Measurements from ENCODE around the gene MICAL3. TPM values are rescaled to one million over a fixed set of nuclear protein-coding genes. Genes with fewer than 3 reads are reported as not detected.
"Not testable (repeated sequence)": the region's sequence is repeated elsewhere in the genome, so short reads cannot be mapped to it uniquely, and the experiment has no call there.

Gene MICAL3
- total RNA-seq, 2 experiments from 2014 or later = 26.4 to 29.7 TPM

DNA sequence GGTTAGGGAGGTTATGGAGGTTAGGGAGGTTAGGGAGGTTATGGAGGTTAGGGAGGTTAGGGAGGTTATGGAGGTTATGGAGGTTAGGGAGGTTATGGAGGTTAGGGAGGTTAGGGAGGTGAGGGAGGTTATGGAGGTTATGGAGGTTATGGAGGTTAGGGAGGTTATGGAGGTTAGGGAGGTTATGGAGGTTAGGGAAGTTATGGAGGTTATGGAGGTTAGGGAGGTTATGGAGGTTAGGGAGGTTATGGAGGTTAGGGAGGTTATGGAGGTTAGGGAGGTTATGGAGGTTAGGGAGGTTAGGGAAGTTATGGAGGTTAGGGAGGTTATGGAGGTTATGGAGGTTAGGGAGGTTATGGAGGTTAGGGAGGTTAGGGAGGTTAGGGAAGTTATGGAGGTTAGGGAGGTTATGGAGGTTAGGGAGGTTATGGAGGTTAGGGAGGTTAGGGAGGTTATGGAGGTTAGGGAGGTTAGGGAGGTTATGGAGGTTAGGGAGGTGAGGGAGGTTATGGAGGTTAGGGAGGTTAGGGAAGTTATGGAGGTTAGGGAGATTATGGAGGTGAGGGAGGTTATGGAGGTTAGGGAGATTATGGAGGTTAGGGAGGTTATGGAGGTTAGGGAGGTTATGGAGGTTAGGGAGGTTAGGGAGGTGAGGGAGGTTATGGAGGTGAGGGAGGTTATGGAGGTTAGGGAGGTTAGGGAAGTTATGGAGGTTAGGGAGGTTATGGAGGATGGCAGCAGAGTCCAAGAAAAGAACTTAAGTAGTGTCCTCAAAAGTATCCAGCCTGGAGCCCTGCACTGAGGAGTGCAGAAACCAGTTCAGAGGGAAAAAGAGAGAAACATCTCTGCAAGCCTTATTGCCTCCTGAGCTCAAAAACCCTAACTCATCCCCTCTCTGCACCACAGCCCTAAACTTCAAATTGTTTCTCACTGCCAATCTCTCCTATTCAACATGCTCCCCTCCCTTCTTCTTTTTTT lies 147.2 kb downstream of the MICAL3 start:
- not testable (repeated sequence) for H3K36me3 Mint-ChIP-seq (ENCODE audit: low read depth); H3K9me3 Mint-ChIP-seq (ENCODE audit: insufficient read depth); DNase-seq; H3K4me3 Mint-ChIP-seq; H3K27me3 Mint-ChIP-seq (ENCODE audit: low read depth); ATAC-seq; H3K4me1 Mint-ChIP-seq (ENCODE audit: low read depth); H3K27ac Mint-ChIP-seq
- ChIA-PET POLR2A (interaction anchor here (0.7 kb wide), 1 partner anchor 81 kb away, joined by 3 read pairs; no protein-coding TSS in a partner anchor), CTCF (interaction anchor here (1.3 kb wide), 1 partner anchor 199 kb away, joined by 3 read pairs; no protein-coding TSS in a partner anchor)

DNA sequence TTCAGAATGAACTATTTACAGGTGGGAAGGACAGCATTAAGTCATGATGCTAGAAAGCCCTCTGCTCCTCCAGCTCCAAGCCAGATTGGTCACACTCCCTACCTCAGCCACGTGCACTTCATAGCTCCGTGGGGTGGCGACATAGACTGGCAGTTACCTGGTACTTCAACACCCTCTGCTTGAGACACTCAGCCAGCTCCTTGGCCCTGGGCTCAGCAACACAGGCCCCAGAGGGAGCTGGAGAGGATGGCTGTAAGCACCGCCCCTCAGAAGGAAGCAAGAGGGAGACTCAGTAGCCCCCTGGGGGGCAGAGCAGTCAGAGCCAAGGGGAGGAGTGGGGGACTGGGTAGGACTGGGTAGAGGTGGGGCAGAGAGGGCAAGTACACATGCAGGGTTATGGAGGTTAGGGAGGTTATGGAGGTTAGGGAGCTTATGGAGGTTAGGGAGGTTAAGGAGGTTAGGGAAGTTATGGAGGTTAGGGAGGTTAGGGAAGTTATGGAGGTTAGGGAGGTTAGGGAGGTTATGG lies 148.0 kb downstream of the MICAL3 start:
- Mint-ChIP-seq H3K4me3 (no peak overlapping the region), H3K27ac (no peak overlapping the region), H3K27me3 (ENCODE audit: low read depth) (no peaks in the 10 kb centered on the region), H3K4me1 (ENCODE audit: low read depth) (no peaks in the 10 kb centered on the region), H3K36me3 (ENCODE audit: low read depth) (no peaks in the 10 kb centered on the region), H3K9me3 (ENCODE audit: insufficient read depth) (no peaks in the 10 kb centered on the region)
- no peak for DNase-seq
- CTCF ChIA-PET = interaction anchor here (1.3 kb wide), 1 partner anchor 200 kb away, joined by 3 read pairs; no protein-coding TSS in a partner anchor
- POLR2A ChIA-PET = interaction anchor here (0.7 kb wide), 1 partner anchor 82 kb away, joined by 3 read pairs; no protein-coding TSS in a partner anchor
- ATAC-seq = no peak

DNA sequence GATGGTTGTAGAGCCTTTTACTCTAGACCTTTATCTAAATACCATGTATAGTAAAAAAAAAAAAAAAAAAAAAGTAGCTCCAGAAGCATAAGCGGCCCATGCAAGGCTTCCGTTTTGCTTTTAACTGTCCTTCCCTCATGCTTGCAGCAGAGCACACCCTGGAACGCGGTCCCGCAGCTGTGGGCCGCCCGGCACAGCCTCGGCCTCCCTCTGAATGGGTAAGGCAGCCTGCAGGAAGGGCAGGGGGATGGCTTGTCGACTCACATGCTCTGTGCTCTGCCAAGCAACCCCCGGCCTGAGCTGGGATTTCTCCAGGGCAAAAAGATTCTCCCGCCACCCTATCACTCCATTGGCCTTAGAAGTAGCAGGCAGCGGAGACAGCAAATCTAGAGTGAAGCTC lies 148.7 kb downstream of the MICAL3 start:
- H3K27ac Mint-ChIP-seq = no peak overlapping the region
- no peaks in the 10 kb centered on the region for H3K9me3 Mint-ChIP-seq (ENCODE audit: insufficient read depth)
- ChIA-PET POLR2A (no interaction called here), CTCF (interaction anchor here (1.3 kb wide), 1 partner anchor 201 kb away, joined by 3 read pairs; no protein-coding TSS in a partner anchor)
- no peaks in the 10 kb centered on the region for H3K36me3 Mint-ChIP-seq (ENCODE audit: low read depth)
- no peak overlapping the region for H3K4me3 Mint-ChIP-seq
- H3K27me3 Mint-ChIP-seq (ENCODE audit: low read depth) = no peaks in the 10 kb centered on the region
- no peak for ATAC-seq
- no peak for DNase-seq
- H3K4me1 Mint-ChIP-seq (ENCODE audit: low read depth) = no peaks in the 10 kb centered on the region

DNA sequence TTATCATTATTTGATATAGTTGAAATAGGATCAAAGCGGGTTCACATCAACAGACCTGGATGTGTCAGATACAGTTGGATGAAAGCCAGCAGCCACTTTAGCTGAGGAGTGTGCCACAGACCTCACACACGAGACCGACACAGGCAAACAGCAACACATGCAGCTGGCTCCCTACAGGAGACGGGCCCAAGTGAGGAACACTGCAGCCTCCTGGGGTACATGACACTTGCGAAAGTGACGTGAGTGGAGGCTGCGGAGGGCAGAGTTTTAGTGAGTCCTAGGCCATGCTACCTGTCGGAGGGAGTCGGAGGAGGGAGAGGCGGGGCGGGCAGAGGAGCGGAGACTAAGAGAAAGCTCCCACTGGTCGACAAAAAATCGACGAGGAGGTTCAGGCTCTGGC lies 149.2 kb downstream of the MICAL3 start:
- Mint-ChIP-seq H3K9me3 (ENCODE audit: insufficient read depth) (no peaks in the 10 kb centered on the region), H3K27ac (no peak overlapping the region), H3K4me3 (no peak overlapping the region), H3K27me3 (ENCODE audit: low read depth) (no peaks in the 10 kb centered on the region), H3K4me1 (ENCODE audit: low read depth) (no peaks in the 10 kb centered on the region), H3K36me3 (ENCODE audit: low read depth) (no peaks in the 10 kb centered on the region)
- ATAC-seq = no peak
- no peak for DNase-seq
- POLR2A ChIA-PET = interaction anchor here (0.5 kb wide), 1 partner anchor 23 kb away, joined by 3 read pairs; no protein-coding TSS in a partner anchor
- CTCF ChIA-PET = no interaction called here

DNA sequence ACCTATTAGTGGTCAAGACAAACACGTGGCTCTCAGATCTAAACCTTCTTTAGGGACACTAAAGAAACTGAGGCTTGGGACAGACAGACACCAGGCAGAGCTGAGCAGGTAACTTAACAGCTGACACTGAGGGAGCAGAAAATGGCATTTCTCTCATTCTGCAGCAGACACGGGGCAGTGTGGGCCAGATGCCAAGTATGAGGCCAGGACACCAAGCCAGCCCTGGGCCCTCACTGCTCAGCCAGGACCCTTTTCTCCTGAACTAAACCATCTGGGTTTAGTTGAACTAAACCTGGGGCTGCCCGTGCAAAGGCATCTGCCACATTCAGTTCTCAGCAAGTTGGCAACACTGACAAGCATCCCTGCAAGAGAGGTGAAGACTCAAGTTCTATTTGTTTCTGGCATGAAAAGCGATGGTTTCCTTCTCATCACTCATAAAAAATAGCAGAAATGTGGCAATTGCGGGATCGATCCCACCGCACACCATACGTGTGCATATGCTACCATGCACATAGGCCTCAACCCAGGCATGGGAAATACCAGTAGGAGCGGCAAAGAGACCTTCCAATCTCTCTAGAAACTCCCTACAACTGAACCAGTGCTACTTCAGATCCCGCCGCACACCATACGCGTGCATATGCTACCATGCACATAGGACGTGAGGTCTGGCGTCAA lies 150.0 kb downstream of the MICAL3 start:
- ChIA-PET CTCF (no interaction called here), POLR2A (interaction anchor here (0.5 kb wide), 1 partner anchor 22 kb away, joined by 3 read pairs; no protein-coding TSS in a partner anchor)
- H3K27me3 Mint-ChIP-seq (ENCODE audit: low read depth) = no peaks in the 10 kb centered on the region
- H3K36me3 Mint-ChIP-seq (ENCODE audit: low read depth) = no peaks in the 10 kb centered on the region
- ATAC-seq (no peak), DNase-seq (no peak)
- no peaks in the 10 kb centered on the region for H3K9me3 Mint-ChIP-seq (ENCODE audit: insufficient read depth)
- H3K4me1 Mint-ChIP-seq (ENCODE audit: low read depth) = no peaks in the 10 kb centered on the region
- no peak overlapping the region for H3K27ac Mint-ChIP-seq
- H3K4me3 Mint-ChIP-seq = no peak overlapping the region

DNA sequence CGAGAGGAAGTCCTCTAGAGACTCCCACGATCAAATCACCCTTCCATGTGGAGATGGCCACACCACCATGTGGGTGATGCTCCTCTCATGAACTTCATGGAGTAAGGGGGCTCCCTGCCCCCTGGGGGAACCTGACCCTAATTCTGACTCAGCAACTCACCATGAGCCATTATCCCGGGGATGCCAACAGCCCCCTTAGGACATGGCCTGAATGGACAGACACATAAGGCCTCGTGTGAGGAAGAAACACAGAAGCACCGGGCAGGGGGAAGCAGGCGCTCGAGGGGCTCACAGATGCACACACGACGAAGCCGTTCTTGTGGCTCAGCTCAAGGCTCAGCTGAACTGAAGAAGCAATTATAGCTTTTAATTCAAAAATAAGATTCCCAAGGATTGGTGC lies 150.6 kb downstream of the MICAL3 start:
- ChIA-PET CTCF (no interaction called here), POLR2A (no interaction called here)
- no peaks in the 10 kb centered on the region for H3K36me3 Mint-ChIP-seq (ENCODE audit: low read depth)
- no peak for ATAC-seq
- H3K4me3 Mint-ChIP-seq = no peak overlapping the region
- no peaks in the 10 kb centered on the region for H3K4me1 Mint-ChIP-seq (ENCODE audit: low read depth)
- H3K27me3 Mint-ChIP-seq (ENCODE audit: low read depth) = no peaks in the 10 kb centered on the region
- H3K27ac Mint-ChIP-seq = no peak overlapping the region
- DNase-seq = no peak
- no peaks in the 10 kb centered on the region for H3K9me3 Mint-ChIP-seq (ENCODE audit: insufficient read depth)

DNA sequence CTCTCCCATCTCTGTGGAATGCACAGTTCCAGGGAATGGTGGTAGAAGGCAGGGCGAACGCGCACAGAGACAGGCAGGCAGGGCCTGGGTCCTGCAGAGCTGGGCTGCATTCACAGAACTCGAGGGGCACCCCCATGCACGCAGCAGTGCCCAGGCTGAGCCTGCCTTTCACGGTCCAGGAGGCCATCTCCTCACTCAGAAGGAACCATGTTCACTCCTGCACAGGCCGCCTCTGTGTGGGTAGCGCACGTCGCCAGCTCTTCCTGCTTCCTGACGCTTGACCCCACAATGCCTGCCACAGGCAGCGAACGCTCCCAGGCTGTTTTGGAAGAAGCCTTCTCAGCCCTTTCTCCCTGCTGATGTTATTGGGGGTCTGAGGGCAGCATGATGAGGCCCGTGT lies 151.2 kb downstream of the MICAL3 start:
- no peak overlapping the region for H3K27ac Mint-ChIP-seq
- H3K9me3 Mint-ChIP-seq (ENCODE audit: insufficient read depth) = no peaks in the 10 kb centered on the region
- DNase-seq (no peak), ATAC-seq (no peak)
- no peaks in the 10 kb centered on the region for H3K36me3 Mint-ChIP-seq (ENCODE audit: low read depth)
- ChIA-PET CTCF (no interaction called here), POLR2A (no interaction called here)
- no peaks in the 10 kb centered on the region for H3K27me3 Mint-ChIP-seq (ENCODE audit: low read depth)
- H3K4me1 Mint-ChIP-seq (ENCODE audit: low read depth) = no peaks in the 10 kb centered on the region
- no peak overlapping the region for H3K4me3 Mint-ChIP-seq

DNA sequence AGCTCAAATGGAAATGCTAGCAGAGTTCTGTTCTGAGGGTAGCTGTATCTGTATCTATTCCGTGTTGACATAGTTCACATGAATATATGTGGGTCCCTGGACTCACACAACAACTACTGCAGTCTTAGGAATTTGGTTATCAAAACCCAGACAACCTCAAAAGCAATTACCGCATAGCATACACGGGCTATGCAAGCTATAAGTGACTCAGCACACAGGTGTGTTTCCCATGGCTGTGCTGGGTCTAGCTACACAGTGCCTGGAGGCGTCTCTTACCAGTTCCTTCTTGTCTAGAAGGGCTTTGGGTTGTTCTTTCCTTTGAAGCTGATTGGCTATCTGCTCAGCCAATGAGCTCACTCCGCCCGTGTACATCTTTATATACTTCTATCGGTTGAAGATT lies 151.9 kb downstream of the MICAL3 start:
- POLR2A ChIA-PET = no interaction called here
- H3K4me3 Mint-ChIP-seq = no peak overlapping the region
- no peaks in the 10 kb centered on the region for H3K9me3 Mint-ChIP-seq (ENCODE audit: insufficient read depth)
- CTCF ChIA-PET = no interaction called here
- ATAC-seq = no peak
- peaks cover 4% of the 10 kb centered on the region for H3K4me1 Mint-ChIP-seq (ENCODE audit: low read depth)
- H3K27me3 Mint-ChIP-seq (ENCODE audit: low read depth) = no peaks in the 10 kb centered on the region
- no peak overlapping the region for H3K27ac Mint-ChIP-seq
- no peak for DNase-seq
- no peaks in the 10 kb centered on the region for H3K36me3 Mint-ChIP-seq (ENCODE audit: low read depth)

DNA sequence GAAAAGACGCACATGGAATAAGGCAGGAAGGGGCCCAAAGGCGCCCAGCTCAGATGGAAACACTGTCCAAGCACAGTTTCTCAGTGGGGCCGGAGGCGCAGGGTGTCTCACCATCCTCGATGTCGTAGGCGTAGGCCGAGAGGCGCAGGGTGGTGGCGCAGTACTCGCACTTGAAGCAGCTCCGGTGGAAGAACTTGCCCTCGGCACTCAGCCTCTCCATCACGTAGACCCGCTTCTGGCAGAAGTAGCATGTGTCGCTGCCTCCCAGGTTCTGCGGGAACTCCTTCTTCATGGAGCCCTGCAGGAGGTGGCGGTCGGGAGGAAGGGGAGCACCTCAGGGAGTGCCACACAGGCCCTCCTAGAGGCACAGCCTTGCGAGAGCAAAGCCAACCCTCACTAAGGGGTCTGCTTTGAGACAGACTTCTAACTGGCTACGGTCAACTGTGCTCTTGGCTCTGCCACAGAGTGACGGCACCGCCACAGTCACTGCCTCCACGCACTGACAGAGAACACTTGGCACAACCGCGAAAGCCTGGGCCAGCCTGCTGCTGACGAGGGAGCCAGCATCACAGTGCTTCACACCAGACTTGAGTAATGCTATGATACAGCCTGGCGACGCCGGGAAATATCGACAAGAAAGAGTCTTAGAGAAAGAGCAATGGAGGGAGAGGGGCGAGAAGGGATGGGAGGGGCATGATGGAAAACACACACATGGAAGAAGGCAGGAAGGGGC lies 152.5 kb downstream of the MICAL3 start:
- H3K27ac Mint-ChIP-seq = no peak overlapping the region
- no peaks in the 10 kb centered on the region for H3K36me3 Mint-ChIP-seq (ENCODE audit: low read depth)
- no peaks in the 10 kb centered on the region for H3K9me3 Mint-ChIP-seq (ENCODE audit: insufficient read depth)
- no peaks in the 10 kb centered on the region for H3K27me3 Mint-ChIP-seq (ENCODE audit: low read depth)
- ChIA-PET CTCF (no interaction called here), POLR2A (no interaction called here)
- H3K4me1 Mint-ChIP-seq (ENCODE audit: low read depth) = peaks cover 6% of the 10 kb centered on the region
- DNase-seq (no peak), ATAC-seq (no peak)
- no peak overlapping the region for H3K4me3 Mint-ChIP-seq

DNA sequence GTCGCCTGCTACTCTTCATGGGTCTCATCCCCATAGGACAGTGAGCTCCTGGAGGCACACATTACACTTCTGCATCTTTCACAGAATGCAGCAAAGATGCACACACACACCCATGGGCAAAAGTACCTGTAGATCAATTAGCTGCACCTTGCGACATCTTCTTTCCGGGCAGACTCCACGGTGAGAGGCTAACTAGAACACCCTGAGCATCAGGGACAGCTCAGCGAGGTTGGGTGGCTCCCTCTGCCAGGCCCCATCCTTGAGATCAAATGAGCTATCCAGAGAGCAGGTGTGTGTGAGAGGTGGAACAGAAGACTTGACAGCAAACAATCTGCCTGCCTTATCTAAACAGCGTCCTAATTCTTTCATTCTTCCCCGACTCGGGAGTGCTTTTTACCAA lies 154.0 kb downstream of the MICAL3 start:
- POLR2A ChIA-PET = no interaction called here
- no peaks in the 10 kb centered on the region for H3K27me3 Mint-ChIP-seq (ENCODE audit: low read depth)
- DNase-seq (no peak), ATAC-seq (no peak)
- CTCF ChIA-PET = no interaction called here
- H3K27ac Mint-ChIP-seq = no peak overlapping the region
- no peaks in the 10 kb centered on the region for H3K36me3 Mint-ChIP-seq (ENCODE audit: low read depth)
- H3K9me3 Mint-ChIP-seq (ENCODE audit: insufficient read depth) = no peaks in the 10 kb centered on the region
- H3K4me1 Mint-ChIP-seq (ENCODE audit: low read depth) = peaks cover 6% of the 10 kb centered on the region
- H3K4me3 Mint-ChIP-seq = no peak overlapping the region

DNA sequence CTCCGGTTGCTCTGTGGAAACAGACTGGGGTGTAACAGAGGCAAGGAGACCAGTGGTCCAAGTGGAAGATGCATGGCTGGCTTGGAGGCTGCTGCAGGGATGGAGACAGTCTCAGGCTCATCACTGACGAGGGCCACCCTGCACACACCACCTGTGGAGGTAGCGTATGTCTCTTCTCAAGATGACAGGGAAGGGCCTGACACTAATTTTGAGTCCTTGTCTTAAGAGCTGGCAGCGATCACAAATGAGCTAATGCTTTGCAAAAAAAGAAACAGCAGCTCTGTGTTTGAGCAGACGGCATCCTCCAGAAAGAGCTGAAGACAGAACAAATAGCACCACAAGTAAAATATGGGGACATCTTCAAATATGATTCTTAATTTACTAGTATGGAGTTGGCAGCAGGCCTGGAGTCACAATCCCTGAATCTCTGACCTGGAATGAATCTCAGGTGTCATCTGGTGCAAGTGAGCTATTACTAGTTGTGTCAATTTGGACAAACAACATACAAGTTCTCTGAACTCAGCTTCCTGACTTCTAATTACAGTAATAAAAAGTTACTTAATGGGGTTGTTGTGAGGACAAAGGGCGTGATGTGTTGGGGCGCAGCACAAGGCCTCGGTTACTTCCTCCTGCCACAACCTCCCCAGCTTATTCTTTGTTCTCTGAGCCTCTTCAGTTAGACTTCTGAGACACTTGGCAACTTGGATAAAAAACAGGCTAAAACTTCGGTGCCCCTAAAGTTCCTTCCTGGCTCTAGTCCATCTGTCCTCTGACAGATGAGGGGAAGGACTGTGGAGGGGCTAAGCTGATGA lies 154.9 kb downstream of the MICAL3 start:
- Mint-ChIP-seq H3K9me3 (ENCODE audit: insufficient read depth) (no peaks in the 10 kb centered on the region), H3K27ac (no peak overlapping the region), H3K4me1 (ENCODE audit: low read depth) (peaks cover 6% of the 10 kb centered on the region), H3K4me3 (no peak overlapping the region), H3K36me3 (ENCODE audit: low read depth) (no peaks in the 10 kb centered on the region), H3K27me3 (ENCODE audit: low read depth) (no peaks in the 10 kb centered on the region)
- POLR2A ChIA-PET = no interaction called here
- ATAC-seq (no peak), DNase-seq (no peak)
- CTCF ChIA-PET = no interaction called here

Measured in activated CD8-positive, alpha-beta T cell treated with anti-CD3 and anti-CD28 coated beads, Interleukin-2, amount 10 ng/mL, durations not matched to agents 7 days and 5 days (primary cell).